PC-3 (cell line): ENCODE measurements around the gene ZC3HAV1. TPM values are rescaled to one million over a fixed set of nuclear protein-coding genes. Genes with fewer than 3 reads are reported as not detected.

Experiments used
- ATAC-seq: fragments of 200-7000 bp; cut with Tn5 transposase; 2 replicates; pipeline ENCODE4 v1.9.1; 2020; ENCODE audit warnings: mild to moderate bottlenecking, moderate library complexity
- BruUV-seq: library from RNA; stranded (reverse); fragments of 400-500 nt; replicated peaks from 2 replicates; lab custom pipeline; 2021; lab: Mats Ljungman, UMichigan
- CTCF ChIA-PET: fragments of 300-600 bp; sonication (Branson Sonifier 250); formaldehyde crosslinking; loops from one replicate; lab custom pipeline; 2022; ENCODE audit warnings: antibody characterized with exemption; lab: Charles Lee
- POLR2A ChIA-PET: fragments of 300-600 bp; sonication (Branson Sonifier 250); formaldehyde crosslinking; loops from one replicate; lab custom pipeline; 2022; ENCODE audit warnings: antibody characterized with exemption; ENCODE audit not compliant: unreplicated experiment; lab: Charles Lee
- DNase-seq: peaks from one replicate; pipeline ENCODE4 v3.0.0-alpha.2; 2015
- H2AFZ ChIP-seq: fragments of 300-600 bp; sonication (generic); 2 replicates; pipeline ENCODE4 v1.6.0; 2016; ENCODE audit warnings: antibody characterized with exemption, low read length
- H3F3A ChIP-seq: fragments of 300-600 bp; sonication (generic); one replicate; pipeline ENCODE4 v1.6.0; 2017; ENCODE audit warnings: antibody characterized with exemption, low read length, control low read depth, mild to moderate bottlenecking; ENCODE audit not compliant: unreplicated experiment
- H3K27ac ChIP-seq: fragments of 300-600 bp; sonication (generic); 2 replicates; pipeline ENCODE4 v1.5.1; 2016; ENCODE audit warnings: mild to moderate bottlenecking, low read length
- H3K27me3 ChIP-seq: fragments of 300-600 bp; sonication (generic); 2 replicates; pipeline ENCODE4 v1.6.1; 2016; ENCODE audit warnings: low read length, mixed read lengths
- H3K36me3 ChIP-seq: fragments of 300-600 bp; sonication (generic); 2 replicates; pipeline ENCODE4 v1.6.1; 2016; ENCODE audit warnings: low read depth, mixed run types, low read length, mixed read lengths
- H3K4me1 ChIP-seq: fragments of 300-600 bp; sonication (generic); 2 replicates; pipeline ENCODE4 v1.5.1; 2016; ENCODE audit warnings: low read length; ENCODE audit not compliant: insufficient read depth
- H3K4me2 ChIP-seq: fragments of 300-600 bp; sonication (generic); 2 replicates; pipeline ENCODE4 v1.6.0; 2016; ENCODE audit warnings: low read length
- H3K4me3 ChIP-seq: fragments of 300-600 bp; sonication (generic); 2 replicates; pipeline ENCODE4 v1.5.1; 2016; ENCODE audit warnings: mild to moderate bottlenecking, low read length, mixed read lengths
- H3K79me2 ChIP-seq: fragments of 300-600 bp; sonication (generic); 2 replicates; pipeline ENCODE4 v1.6.1; 2017; ENCODE audit warnings: low read length, mixed read lengths
- H3K9ac ChIP-seq: fragments of 300-600 bp; sonication (generic); 2 replicates; pipeline ENCODE4 v1.6.0; 2016; ENCODE audit warnings: mild to moderate bottlenecking, low read length
- H3K9me2 ChIP-seq: fragments of 300-600 bp; sonication (generic); replicated peaks from 2 replicates; pipeline ENCODE4 v1.6.1; 2016; ENCODE audit warnings: mixed run types, low read length, mixed read lengths
- H3K9me3 ChIP-seq: fragments of 300-600 bp; sonication (generic); 2 replicates; pipeline ENCODE4 v1.6.1; 2016; ENCODE audit warnings: low read length, mixed read lengths
- H4K20me1 ChIP-seq: fragments of 300-600 bp; sonication (generic); 2 replicates; pipeline ENCODE4 v1.6.1; 2016; ENCODE audit warnings: low read length, mixed read lengths
- CTCF ChIP-seq: fragments of 300-600 bp; sonication (generic); conservative IDR thresholded peaks from 2 replicates; pipeline ENCODE4 v1.5.1; 2017; ENCODE audit warnings: antibody characterized with exemption, low read depth, mild to moderate bottlenecking, low read length
- EZH2 ChIP-seq: fragments of 300-600 bp; sonication (generic); IDR thresholded peaks from one replicate; pipeline ENCODE4 v1.6.1; 2017; ENCODE audit warnings: antibody characterized with exemption, mild to moderate bottlenecking, low read length; ENCODE audit not compliant: unreplicated experiment
- EZH2phosphoT487 ChIP-seq: fragments of 300-600 bp; sonication (generic); IDR thresholded peaks from 2 replicates; pipeline ENCODE4 v1.6.1; 2018; ENCODE audit warnings: mild to moderate bottlenecking, antibody characterized with exemption, low read length, borderline replicate concordance
- intact Hi-C: fragments of 100-400 bp; cut with micrococcal nuclease; formaldehyde crosslinking; loops from 2 replicates; pipeline ENCODE4 v1.9.0; 2023
- total RNA-seq: library from RNA; depleted of rRNA; stranded (reverse); fragments of >200 nt; gene quantifications from 2 replicates; pipeline ENCODE4 v1.2.3, GENCODE V29; 2014

ZC3HAV1 gene
- total RNA-seq, 1 experiment from 2014 or later: 19.6 TPM

- Histone ChIP-seq H3F3A (no peaks in the 10 kb centered on the region), H3K9me3 (no peaks in the 10 kb centered on the region), H3K79me2 (peaks cover 28% of the 10 kb centered on the region), H4K20me1 (peaks cover 6% of the 10 kb centered on the region), H2AFZ (no peak overlapping the region), H3K4me1 (peaks cover 19% of the 10 kb centered on the region), H3K9me2 (no peaks in the 10 kb centered on the region; the same call in 1 of the 2 replicates), H3K36me3 (peaks cover 5% of the 10 kb centered on the region), H3K27me3 (no peaks in the 10 kb centered on the region), H3K9ac (no peak overlapping the region), H3K4me3 (no peak overlapping the region), H3K27ac (no peak overlapping the region), H3K4me2 (no peak overlapping the region)
- TF ChIP-seq EZH2: no peak
- TF ChIP-seq EZH2phosphoT487: no peak
- TF ChIP-seq CTCF: no peak
- CTCF ChIA-PET: no interaction called here
- intact Hi-C loops: loop anchor here (5.0 kb wide), 1 partner anchor 146 kb away; no protein-coding TSS in a partner anchor
- no TSS peak for BruUV-seq
- DNase-seq (no peak), ATAC-seq (no peak)
- POLR2A ChIA-PET: no interaction called here
These were observed 70.8 kb downstream of the ZC3HAV1 start for GRCh38 chr7:139038691-139039090.

GRCh38 chr7:139036901-139037300 is 72.6 kb downstream of the ZC3HAV1 start:
- no peak for ATAC-seq
- TF ChIP-seq CTCF: no peak
- TF ChIP-seq EZH2: no peak
- TF ChIP-seq EZH2phosphoT487: no peak
- Histone ChIP-seq H2AFZ (no peak overlapping the region), H3K27ac (no peak overlapping the region), H3K4me2 (peak overlapping the region; percentile 98; the same call in 1 of the 2 replicates), H3K27me3 (no peaks in the 10 kb centered on the region), H3K9me2 (no peaks in the 10 kb centered on the region; the same call in 1 of the 2 replicates), H3K4me1 (peaks cover 25% of the 10 kb centered on the region), H3K9me3 (no peaks in the 10 kb centered on the region), H3K4me3 (peak overlapping the region; percentile 94; the same call in 1 of the 2 replicates), H3K9ac (no peak overlapping the region), H4K20me1 (peaks cover 13% of the 10 kb centered on the region), H3K36me3 (peaks cover 19% of the 10 kb centered on the region), H3K79me2 (peaks cover 44% of the 10 kb centered on the region), H3F3A (no peaks in the 10 kb centered on the region)
- ChIA-PET POLR2A (no interaction called here), CTCF (no interaction called here)
- no peak for DNase-seq
- no TSS peak for BruUV-seq
- intact Hi-C loops: loop anchor here (5.0 kb wide), 1 partner anchor 145 kb away; no protein-coding TSS in a partner anchor
